PFSK-1 (cell line): ENCODE data around the gene OTULINL.

ENCODE experiments used
- FOXP2 ChIP-seq: optimal IDR thresholded peaks from 2 replicates; pipeline ENCODE3; 2011; ENCODE audit warnings: borderline replicate concordance, control low read depth, inconsistent platforms; ENCODE audit not compliant: insufficient read depth; ENCODE audit errors: extremely low read length, extremely low read depth
- POLR2AphosphoS5 ChIP-seq: IDR thresholded peaks from 2 replicates; pipeline ENCODE4 v1.6.1; 2012; ENCODE audit warnings: low read depth, mild to moderate bottlenecking, control low read depth, low read length, moderate library complexity
- SIN3A ChIP-seq: IDR thresholded peaks from 2 replicates; pipeline ENCODE4 v1.6.1; 2012; ENCODE audit warnings: mild to moderate bottlenecking, low read length, moderate library complexity, borderline replicate concordance; ENCODE audit not compliant: insufficient read depth
- TAF1 ChIP-seq: IDR thresholded peaks from 2 replicates; pipeline ENCODE4 v1.6.1; 2012; ENCODE audit warnings: low read length, control low read depth, borderline replicate concordance; ENCODE audit not compliant: insufficient read depth
- TF ChIP-seq, protein P1 (sequence below), 2 experiments: IDR thresholded peaks; 2 replicates each; pipeline versions ENCODE4 v1.6.1 to v1.8.0; 2011 to 2012; ENCODE audit warnings: low read depth in 2 of 2, low read length in 2 of 2, control low read depth in 1 of 2, inconsistent platforms in 1 of 2, mild to moderate bottlenecking in 1 of 2, moderate library complexity in 1 of 2; ENCODE audit not compliant: insufficient read depth in 1 of 2

The OTULINL gene

GRCh38 chr5:14557791-14558415 is 23.7 kb upstream of the OTULINL start:
- no peak for TF ChIP-seq SIN3A
- TF ChIP-seq TAF1, result no peak
- no peak for TF ChIP-seq POLR2AphosphoS5
- TF ChIP-seq, protein P1, sequence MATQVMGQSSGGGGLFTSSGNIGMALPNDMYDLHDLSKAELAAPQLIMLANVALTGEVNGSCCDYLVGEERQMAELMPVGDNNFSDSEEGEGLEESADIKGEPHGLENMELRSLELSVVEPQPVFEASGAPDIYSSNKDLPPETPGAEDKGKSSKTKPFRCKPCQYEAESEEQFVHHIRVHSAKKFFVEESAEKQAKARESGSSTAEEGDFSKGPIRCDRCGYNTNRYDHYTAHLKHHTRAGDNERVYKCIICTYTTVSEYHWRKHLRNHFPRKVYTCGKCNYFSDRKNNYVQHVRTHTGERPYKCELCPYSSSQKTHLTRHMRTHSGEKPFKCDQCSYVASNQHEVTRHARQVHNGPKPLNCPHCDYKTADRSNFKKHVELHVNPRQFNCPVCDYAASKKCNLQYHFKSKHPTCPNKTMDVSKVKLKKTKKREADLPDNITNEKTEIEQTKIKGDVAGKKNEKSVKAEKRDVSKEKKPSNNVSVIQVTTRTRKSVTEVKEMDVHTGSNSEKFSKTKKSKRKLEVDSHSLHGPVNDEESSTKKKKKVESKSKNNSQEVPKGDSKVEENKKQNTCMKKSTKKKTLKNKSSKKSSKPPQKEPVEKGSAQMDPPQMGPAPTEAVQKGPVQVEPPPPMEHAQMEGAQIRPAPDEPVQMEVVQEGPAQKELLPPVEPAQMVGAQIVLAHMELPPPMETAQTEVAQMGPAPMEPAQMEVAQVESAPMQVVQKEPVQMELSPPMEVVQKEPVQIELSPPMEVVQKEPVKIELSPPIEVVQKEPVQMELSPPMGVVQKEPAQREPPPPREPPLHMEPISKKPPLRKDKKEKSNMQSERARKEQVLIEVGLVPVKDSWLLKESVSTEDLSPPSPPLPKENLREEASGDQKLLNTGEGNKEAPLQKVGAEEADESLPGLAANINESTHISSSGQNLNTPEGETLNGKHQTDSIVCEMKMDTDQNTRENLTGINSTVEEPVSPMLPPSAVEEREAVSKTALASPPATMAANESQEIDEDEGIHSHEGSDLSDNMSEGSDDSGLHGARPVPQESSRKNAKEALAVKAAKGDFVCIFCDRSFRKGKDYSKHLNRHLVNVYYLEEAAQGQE (IDR thresholded peaks at IDR 0.05; ENCODE audit: insufficient read depth in 1 of 2, low read depth in 2 of 2, low read length in 2 of 2), result no peak
- no peak for TF ChIP-seq FOXP2

DNA sequence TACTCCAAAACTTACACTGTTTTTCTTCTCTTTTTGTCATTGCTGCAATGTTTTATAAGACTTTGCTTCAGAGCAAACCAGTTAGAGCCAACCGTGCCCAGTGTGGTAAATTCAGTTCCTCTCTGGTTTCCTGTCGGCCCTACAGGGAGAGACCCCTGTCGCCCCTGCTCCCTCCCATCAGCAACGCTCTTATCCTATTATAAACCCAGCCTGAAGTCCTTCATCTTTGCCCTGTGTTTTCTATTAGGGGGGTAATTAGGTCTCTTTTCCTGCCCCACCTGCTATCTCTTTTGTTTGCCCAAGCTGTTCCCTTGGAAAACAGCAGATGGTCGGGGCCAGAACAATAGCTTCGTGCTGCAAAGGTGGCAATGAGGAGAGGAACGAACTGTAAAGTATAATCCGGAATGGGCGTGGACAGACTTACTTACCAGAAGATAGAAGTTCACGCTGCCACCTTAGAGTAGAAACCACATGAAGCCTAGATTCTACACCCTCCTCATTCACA is 21.4 kb upstream of the OTULINL start:
- TF ChIP-seq FOXP2 (no peak), SIN3A (no peak), POLR2AphosphoS5 (no peak), TAF1 (no peak)
- TF ChIP-seq, protein P1 (IDR thresholded peaks at IDR 0.05; ENCODE audit: insufficient read depth in 1 of 2, low read depth in 2 of 2, low read length in 2 of 2), result no peak

- TF ChIP-seq FOXP2 (no peak), TAF1 (no peak), POLR2AphosphoS5 (no peak), SIN3A (no peak)
- TF ChIP-seq, protein P1 (IDR thresholded peaks at IDR 0.05; ENCODE audit: insufficient read depth in 1 of 2, low read depth in 2 of 2, low read length in 2 of 2), result no peak
Observed at GRCh38 chr5:14561741-14562140, 19.9 kb upstream of the OTULINL start.

DNA sequence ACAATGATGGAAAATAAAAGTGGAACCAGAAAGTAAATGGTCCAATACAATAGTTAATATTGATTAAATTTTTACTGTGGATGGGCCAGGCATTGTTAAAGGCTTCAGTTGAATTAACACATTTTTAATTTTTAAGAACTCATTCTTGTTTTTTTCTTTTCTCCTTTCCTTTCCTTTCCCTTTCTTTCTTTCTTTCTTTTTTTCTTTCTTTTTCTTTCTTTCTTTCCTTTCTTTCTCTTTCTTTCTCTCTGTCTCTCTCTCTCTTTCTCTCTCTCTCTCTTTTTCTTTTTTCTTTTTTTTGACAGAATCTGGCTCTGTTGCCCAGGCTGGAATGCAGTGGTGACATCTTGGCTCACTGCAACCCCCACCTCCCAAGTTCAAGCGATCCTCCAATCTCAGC is 13.3 kb upstream of the OTULINL start:
- TF ChIP-seq TAF1 (no peak), SIN3A (no peak), FOXP2 (no peak), POLR2AphosphoS5 (no peak)
- TF ChIP-seq, protein P1 (IDR thresholded peaks at IDR 0.05; ENCODE audit: insufficient read depth in 1 of 2, low read depth in 2 of 2, low read length in 2 of 2), result no peak
